H9 (cell line): ENCODE results near the gene TBC1D5. TPM values are rescaled to one million over a fixed set of nuclear protein-coding genes. Genes with fewer than 3 reads are reported as not detected.

Source experiments
- DNase-seq: peaks from one replicate; pipeline ENCODE4 v3.0.0-alpha.2; 2017
- H2AFZ ChIP-seq: one replicate; pipeline ENCODE4 v1.6.1; 2013; ENCODE audit warnings: mild to moderate bottlenecking, low read length, control low read depth, moderate library complexity
- H2AK5ac ChIP-seq: 2 replicates; pipeline ENCODE4 v1.6.1; 2013; ENCODE audit warnings: low read length, control low read depth, mixed read lengths; ENCODE audit not compliant: insufficient read length
- H2BK120ac ChIP-seq: one replicate; pipeline ENCODE4 v1.6.1; 2013; ENCODE audit warnings: low read depth, mild to moderate bottlenecking, low read length, control low read depth, inconsistent platforms; ENCODE audit not compliant: poor library complexity, severe bottlenecking
- H2BK12ac ChIP-seq: 2 replicates; pipeline ENCODE4 v1.6.1; 2013; ENCODE audit warnings: low read length, control low read depth, mixed read lengths, low read depth; ENCODE audit not compliant: insufficient read length
- H2BK15ac ChIP-seq: 2 replicates; pipeline ENCODE4 v1.6.1; 2013; ENCODE audit warnings: low read depth, low read length, control low read depth
- H2BK20ac ChIP-seq: one replicate; pipeline ENCODE4 v1.6.1; 2013; ENCODE audit warnings: low read depth, mild to moderate bottlenecking, low read length, control low read depth, inconsistent platforms; ENCODE audit not compliant: poor library complexity, severe bottlenecking
- H2BK5ac ChIP-seq: 2 replicates; pipeline ENCODE4 v1.6.1; 2013; ENCODE audit warnings: low read length, control low read depth, mixed read lengths; ENCODE audit not compliant: insufficient read length
- H3K14ac ChIP-seq: 2 replicates; pipeline ENCODE4 v1.6.1; 2013; ENCODE audit warnings: low read length, control low read depth; ENCODE audit not compliant: insufficient read depth
- H3K18ac ChIP-seq: 2 replicates; pipeline ENCODE4 v1.6.1; 2013; ENCODE audit warnings: low read depth, mild to moderate bottlenecking, mixed read lengths, low read length, control low read depth; ENCODE audit not compliant: insufficient read length
- H3K23ac ChIP-seq: 2 replicates; pipeline ENCODE4 v1.6.1; 2013; ENCODE audit warnings: low read length, control low read depth, mixed read lengths, low read depth; ENCODE audit not compliant: insufficient read length
- H3K23me2 ChIP-seq: 2 replicates; pipeline ENCODE4 v1.6.1; 2013; ENCODE audit warnings: low read depth, mild to moderate bottlenecking, mixed read lengths, low read length, control low read depth; ENCODE audit not compliant: insufficient read length, poor library complexity, severe bottlenecking
- H3K27ac ChIP-seq: 2 replicates; pipeline ENCODE4 v1.5.1; 2013; ENCODE audit warnings: low read length, control low read depth, mixed read lengths, low read depth; ENCODE audit not compliant: insufficient read length
- H3K27me3 ChIP-seq: 2 replicates; pipeline ENCODE4 v1.6.1; 2013; ENCODE audit warnings: low read length, control low read depth, inconsistent platforms; ENCODE audit not compliant: insufficient read depth
- H3K4ac ChIP-seq: 2 replicates; pipeline ENCODE4 v1.6.1; 2013; ENCODE audit warnings: low read depth, mild to moderate bottlenecking, control low read depth, inconsistent platforms, low read length, moderate library complexity
- H3K4me1 ChIP-seq: 2 replicates; pipeline ENCODE4 v1.6.1; 2013; ENCODE audit warnings: low read length, control low read depth, inconsistent platforms; ENCODE audit not compliant: insufficient read depth
- H3K4me2 ChIP-seq: 2 replicates; pipeline ENCODE4 v1.6.1; 2013; ENCODE audit warnings: low read length, control low read depth, mixed read lengths; ENCODE audit not compliant: insufficient read length, insufficient read depth
- H3K56ac ChIP-seq: 2 replicates; pipeline ENCODE4 v1.6.1; 2013; ENCODE audit warnings: low read depth, mild to moderate bottlenecking, mixed read lengths, low read length, control low read depth; ENCODE audit not compliant: insufficient read length
- H3K79me1 ChIP-seq: 2 replicates; pipeline ENCODE4 v1.6.1; 2013; ENCODE audit warnings: low read depth, mild to moderate bottlenecking, moderate library complexity, low read length, control low read depth, inconsistent platforms; ENCODE audit not compliant: insufficient read depth, poor library complexity, severe bottlenecking
- H3K79me2 ChIP-seq: 2 replicates; pipeline ENCODE4 v1.6.1; 2013; ENCODE audit warnings: low read length, control low read depth, inconsistent platforms; ENCODE audit not compliant: insufficient read depth
- H3K9ac ChIP-seq: 2 replicates; pipeline ENCODE4 v1.6.1; 2013; ENCODE audit warnings: low read length, control low read depth, mixed read lengths; ENCODE audit not compliant: insufficient read length; ENCODE audit errors: extremely low read depth
- H3K9me3 ChIP-seq: one replicate; pipeline ENCODE4 v1.6.1; 2013; ENCODE audit warnings: low read depth, low read length, inconsistent platforms; ENCODE audit not compliant: control insufficient read depth
- H3T11ph ChIP-seq: one replicate; pipeline ENCODE4 v1.6.1; 2013; ENCODE audit warnings: mild to moderate bottlenecking, low read length, control low read depth, inconsistent platforms
- H4K20me1 ChIP-seq: one replicate; pipeline ENCODE4 v1.6.1; 2013; ENCODE audit not compliant: control insufficient read depth, insufficient read length, insufficient read depth
- H4K5ac ChIP-seq: 2 replicates; pipeline ENCODE4 v1.6.1; 2013; ENCODE audit warnings: low read depth, mild to moderate bottlenecking, mixed read lengths, low read length, control low read depth; ENCODE audit not compliant: insufficient read length
- H4K8ac ChIP-seq: replicated peaks from 2 replicates; pipeline ENCODE4 v1.6.1; 2013; ENCODE audit warnings: low read length, control low read depth, mixed read lengths, low read depth; ENCODE audit not compliant: insufficient read length
- H4K91ac ChIP-seq: 2 replicates; pipeline ENCODE4 v1.6.1; 2013; ENCODE audit warnings: low read depth, mild to moderate bottlenecking, moderate library complexity, mixed read lengths, low read length, control low read depth; ENCODE audit not compliant: insufficient read length
- H3K27ac Mint-ChIP-seq, 3 experiments: 2 replicates in 2 of 3; 3 replicates in 1 of 3; pipeline ENCODE4 v1.8.0; 2020 to 2021; ENCODE audit warnings: mixed read lengths in 3 of 3, mild to moderate bottlenecking in 1 of 3, moderate library complexity in 1 of 3
- H3K27me3 Mint-ChIP-seq: 2 replicates; pipeline ENCODE4 v1.8.0; 2021; ENCODE audit warnings: low read depth, mild to moderate bottlenecking, moderate library complexity, mixed read lengths
- H3K36me3 Mint-ChIP-seq, 3 experiments: 2 replicates in 2 of 3; 3 replicates in 1 of 3; pipeline ENCODE4 v1.8.0; 2020 to 2021; ENCODE audit warnings: low read depth in 3 of 3, mixed read lengths in 3 of 3; ENCODE audit not compliant: insufficient read depth in 1 of 3
- H3K4me1 Mint-ChIP-seq, 2 experiments: 2 replicates each; pipeline ENCODE4 v1.8.0; 2020; ENCODE audit warnings: mixed read lengths in 2 of 2
- H3K4me3 Mint-ChIP-seq, 2 experiments: 2 replicates in 1 of 2; 3 replicates in 1 of 2; pipeline ENCODE4 v1.8.0; 2020 to 2021; ENCODE audit warnings: mild to moderate bottlenecking in 2 of 2, mixed read lengths in 2 of 2, moderate library complexity in 1 of 2
- H3K9me3 Mint-ChIP-seq, 2 experiments: 2 replicates in 1 of 2; 3 replicates in 1 of 2; pipeline ENCODE4 v1.8.0; 2020; ENCODE audit warnings: mild to moderate bottlenecking in 2 of 2, mixed read lengths in 2 of 2, moderate library complexity in 1 of 2
- CTCF ChIP-seq: fragments of 200-600 bp; sonication (generic); conservative IDR thresholded peaks from 3 replicates; pipeline ENCODE4 v1.8.0; 2021; ENCODE audit warnings: antibody characterized with exemption, mild to moderate bottlenecking
- WGBS: extraction: QIAGEN DNeasy Blood & Tissue Kit; methylation state at CpG from one replicate; pipeline ENCODE4 v1.1.7; 2013; ENCODE audit warnings: missing lambda C conversion rate, low lambda C conversion rate, mixed read lengths; ENCODE audit not compliant: insufficient read length; ENCODE audit errors: extremely low coverage; 5-methylcytosine and 5-hydroxymethylcytosine counted together
- total RNA-seq: library from RNA; stranded (reverse); gene quantifications from 2 replicates; pipeline ENCODE4 v1.2.1, GENCODE V29; 2021

Gene TBC1D5
- total RNA-seq, 1 experiment from 2014 or later, result 25.0 TPM

- Histone ChIP-seq H2BK120ac (no peak overlapping the region), H4K8ac (no peak overlapping the region), H3K79me1 (no peaks in the 10 kb centered on the region), H2BK12ac (no peak overlapping the region), H2AK5ac (no peak overlapping the region), H3K9ac (no peak overlapping the region), H3K18ac (no peak overlapping the region), H2BK15ac (no peak overlapping the region), H3K4me1 (no peaks in the 10 kb centered on the region), H3T11ph (no peak overlapping the region), H3K14ac (no peak overlapping the region), H2BK20ac (no peak overlapping the region), H3K4ac (no peak overlapping the region), H4K91ac (no peak overlapping the region), H4K20me1 (no peaks in the 10 kb centered on the region), H3K23ac (no peak overlapping the region), H3K4me2 (no peak overlapping the region), H2BK5ac (no peak overlapping the region), H3K56ac (no peak overlapping the region), H3K9me3 (no peaks in the 10 kb centered on the region), H3K79me2 (no peaks in the 10 kb centered on the region), H2AFZ (no peak overlapping the region), H3K27ac (no peak overlapping the region), H3K23me2 (no peaks in the 10 kb centered on the region), H4K5ac (no peak overlapping the region), H3K27me3 (no peaks in the 10 kb centered on the region)
- DNase-seq, result no peak
- Mint-ChIP-seq H3K27ac (no peak overlapping the region), H3K36me3 (peaks cover 0 to 5% (median 0%) of the 10 kb centered on the region in 3 experiments; a peak in 2 of 7 replicates), H3K4me1 (peaks cover 3 to 10% of the 10 kb centered on the region in 2 experiments), H3K9me3 (no peaks in the 10 kb centered on the region), H3K4me3 (no peak overlapping the region), H3K27me3 (no peaks in the 10 kb centered on the region)
- no CpG with 5 or more reads among the region's 1 CpG for WGBS
- no peak for TF ChIP-seq CTCF
Measured at GRCh38 chr3:17387108-17387507, 355.3 kb downstream of the TBC1D5 start.
